Measurements from ENCODE around the gene RTL10.
"Not testable (repeated sequence)": the region's sequence is repeated elsewhere in the genome, so short reads cannot be mapped to it uniquely, and the experiment has no call there.

Gene RTL10

GRCh38 chr22:19885841-19886592 is 31.3 kb upstream of the RTL10 start:
- H4K20me1 ChIP-seq (ENCODE audit: low read depth, low read length) = no peaks in the 10 kb centered on the region
- H3K36me3 ChIP-seq (ENCODE audit: low read length) = no peaks in the 10 kb centered on the region
- H3K9ac ChIP-seq (ENCODE audit: low read length) = peak overlapping the region; percentile 30; the same call in 1 of the 2 replicates
- H3K27me3 ChIP-seq (ENCODE audit: low read length) = no peaks in the 10 kb centered on the region
- no peak overlapping the region for H3K4me2 ChIP-seq (ENCODE audit: low read depth, low read length, poor library complexity, severe bottlenecking)
- H3K9me2 ChIP-seq (replicated peaks; ENCODE audit: insufficient read depth, low read length) = no peaks in the 10 kb centered on the region
- no peak overlapping the region for H2AFZ ChIP-seq (ENCODE audit: low read depth, low read length, severe bottlenecking)
- no peaks in the 10 kb centered on the region for H3K79me2 ChIP-seq (ENCODE audit: insufficient read depth, low read length)
- H3K9me3 ChIP-seq (ENCODE audit: insufficient read depth, low read length) = no peaks in the 10 kb centered on the region
- H3K4me3 ChIP-seq (ENCODE audit: insufficient read depth, low read length, poor library complexity, severe bottlenecking) = no peak overlapping the region
- TF ChIP-seq CTCF (IDR thresholded peaks at IDR 0.05; ENCODE audit: insufficient read depth, low read length, poor library complexity, severe bottlenecking) = no peak
- TF ChIP-seq EZH2phosphoT487 (conservative IDR thresholded peaks at IDR 0.05; ENCODE audit: low read length) = no peak
- peak overlapping the region; percentile 40; the same call in 1 of the 2 replicates for H3K27ac ChIP-seq (ENCODE audit: low read depth, low read length)
- no peaks in the 10 kb centered on the region for H3F3A ChIP-seq (ENCODE audit: insufficient read depth)

- H3K9me2 ChIP-seq (replicated peaks; ENCODE audit: insufficient read depth, low read length) = no peaks in the 10 kb centered on the region
- H3K9ac ChIP-seq (ENCODE audit: low read length) = no peak overlapping the region
- no peaks in the 10 kb centered on the region for H3F3A ChIP-seq (ENCODE audit: insufficient read depth)
- no peak overlapping the region for H3K4me3 ChIP-seq (ENCODE audit: insufficient read depth, low read length, poor library complexity, severe bottlenecking)
- no peak overlapping the region for H3K4me2 ChIP-seq (ENCODE audit: low read depth, low read length, poor library complexity, severe bottlenecking)
- H3K9me3 ChIP-seq (ENCODE audit: insufficient read depth, low read length) = no peaks in the 10 kb centered on the region
- H2AFZ ChIP-seq (ENCODE audit: low read depth, low read length, severe bottlenecking) = no peak overlapping the region
- H3K79me2 ChIP-seq (ENCODE audit: insufficient read depth, low read length) = no peaks in the 10 kb centered on the region
- H3K36me3 ChIP-seq (ENCODE audit: low read length) = no peaks in the 10 kb centered on the region
- H3K27me3 ChIP-seq (ENCODE audit: low read length) = no peaks in the 10 kb centered on the region
- TF ChIP-seq CTCF (IDR thresholded peaks at IDR 0.05; ENCODE audit: insufficient read depth, low read length, poor library complexity, severe bottlenecking) = no peak
- no peak for TF ChIP-seq EZH2phosphoT487 (conservative IDR thresholded peaks at IDR 0.05; ENCODE audit: low read length)
- no peak overlapping the region for H3K27ac ChIP-seq (ENCODE audit: low read depth, low read length)
- no peaks in the 10 kb centered on the region for H4K20me1 ChIP-seq (ENCODE audit: low read depth, low read length)
Observed at GRCh38 chr22:19884954-19885751, 30.5 kb upstream of the RTL10 start.

- Histone ChIP-seq H3K9ac (ENCODE audit: low read length) (no peak overlapping the region), H3K4me3 (ENCODE audit: insufficient read depth, low read length, poor library complexity, severe bottlenecking) (no peak overlapping the region), H2AFZ (ENCODE audit: low read depth, low read length, severe bottlenecking) (no peak overlapping the region), H3K36me3 (ENCODE audit: low read length) (no peaks in the 10 kb centered on the region), H3K9me3 (ENCODE audit: insufficient read depth, low read length) (no peaks in the 10 kb centered on the region), H3K27ac (ENCODE audit: low read depth, low read length) (no peak overlapping the region), H3K79me2 (ENCODE audit: insufficient read depth, low read length) (no peaks in the 10 kb centered on the region), H3K9me2 (replicated peaks; ENCODE audit: insufficient read depth, low read length) (no peaks in the 10 kb centered on the region), H3K4me2 (ENCODE audit: low read depth, low read length, poor library complexity, severe bottlenecking) (no peak overlapping the region), H3K27me3 (ENCODE audit: low read length) (no peaks in the 10 kb centered on the region), H4K20me1 (ENCODE audit: low read depth, low read length) (no peaks in the 10 kb centered on the region), H3F3A (ENCODE audit: insufficient read depth) (no peaks in the 10 kb centered on the region)
- TF ChIP-seq EZH2phosphoT487 (conservative IDR thresholded peaks at IDR 0.05; ENCODE audit: low read length) (no peak), CTCF (IDR thresholded peaks at IDR 0.05; ENCODE audit: insufficient read depth, low read length, poor library complexity, severe bottlenecking) (no peak)
Observed at GRCh38 chr22:19884161-19884953, 29.7 kb upstream of the RTL10 start.

- H3K9me3 ChIP-seq (ENCODE audit: insufficient read depth, low read length); H2AFZ ChIP-seq (ENCODE audit: low read depth, low read length, severe bottlenecking); H3K4me3 ChIP-seq (ENCODE audit: insufficient read depth, low read length, poor library complexity, severe bottlenecking); H3K79me2 ChIP-seq (ENCODE audit: insufficient read depth, low read length); H3K4me2 ChIP-seq (ENCODE audit: low read depth, low read length, poor library complexity, severe bottlenecking); H3F3A ChIP-seq (ENCODE audit: insufficient read depth); H3K27ac ChIP-seq (ENCODE audit: low read depth, low read length); H3K36me3 ChIP-seq (ENCODE audit: low read length); H3K9me2 ChIP-seq (replicated peaks; ENCODE audit: insufficient read depth, low read length); H3K9ac ChIP-seq (ENCODE audit: low read length); H3K27me3 ChIP-seq (ENCODE audit: low read length); H4K20me1 ChIP-seq (ENCODE audit: low read depth, low read length): not testable (repeated sequence)
Observed at GRCh38 chr22:19883446-19883845, 28.8 kb upstream of the RTL10 start.
